HG03066 (cell line): ENCODE data around the gene IFNG-AS1.

ENCODE experiments used
- ATAC-seq: cut with Tn5 transposase; IDR thresholded peaks from one replicate; pipeline ENCODE4 v1.9.1; 2021; ENCODE audit warnings: low read depth; ENCODE audit not compliant: unreplicated experiment

The IFNG-AS1 gene

GRCh38 chr12:67991158-67991557 is 1.9 kb downstream of the IFNG-AS1 start:
- ATAC-seq, result peak; percentile 52

GRCh38 chr12:67993143-67993542 is 3.9 kb downstream of the IFNG-AS1 start:
- no peak for ATAC-seq

DNA sequence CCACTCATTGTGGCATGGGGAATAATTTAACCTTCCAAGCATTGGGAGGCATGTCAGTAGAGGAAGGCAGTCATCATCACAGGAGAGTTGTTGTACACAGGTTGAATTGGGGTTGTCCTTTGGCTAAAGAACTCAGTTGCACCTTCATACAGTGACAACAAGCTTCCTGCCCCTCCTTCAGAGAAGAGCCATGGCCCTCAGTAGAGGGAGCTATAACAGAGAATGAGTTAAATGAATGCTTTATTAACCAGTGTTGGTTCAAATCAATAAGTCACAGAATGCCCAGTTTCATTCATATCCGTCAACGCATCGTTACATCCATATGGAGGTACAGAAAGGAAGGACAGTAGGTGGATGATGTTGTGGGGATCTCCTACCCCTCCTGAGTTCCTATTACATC is 4.8 kb downstream of the IFNG-AS1 start:
- no peak for ATAC-seq

DNA sequence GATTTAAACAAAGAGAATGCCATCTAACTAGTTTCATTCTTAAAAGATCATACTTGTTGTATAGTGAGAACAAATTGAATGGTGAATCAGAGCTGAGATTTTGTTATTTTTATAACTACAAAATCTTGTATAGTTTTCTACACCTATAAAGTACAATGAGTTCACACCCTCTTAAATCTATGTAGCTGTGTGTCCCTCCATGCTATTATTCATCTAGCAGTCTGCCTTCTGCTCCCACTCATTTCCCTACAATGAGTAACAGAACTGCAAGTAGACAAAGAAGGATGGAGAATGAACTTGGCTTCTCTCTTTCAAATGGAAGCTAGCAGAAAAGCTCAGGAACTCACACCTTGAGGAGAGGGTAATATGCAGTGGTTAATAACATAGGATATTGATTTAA is 7.1 kb downstream of the IFNG-AS1 start:
- ATAC-seq, result no peak

GRCh38 chr12:67998379-67998778 is 9.1 kb downstream of the IFNG-AS1 start:
- ATAC-seq, result no peak

DNA sequence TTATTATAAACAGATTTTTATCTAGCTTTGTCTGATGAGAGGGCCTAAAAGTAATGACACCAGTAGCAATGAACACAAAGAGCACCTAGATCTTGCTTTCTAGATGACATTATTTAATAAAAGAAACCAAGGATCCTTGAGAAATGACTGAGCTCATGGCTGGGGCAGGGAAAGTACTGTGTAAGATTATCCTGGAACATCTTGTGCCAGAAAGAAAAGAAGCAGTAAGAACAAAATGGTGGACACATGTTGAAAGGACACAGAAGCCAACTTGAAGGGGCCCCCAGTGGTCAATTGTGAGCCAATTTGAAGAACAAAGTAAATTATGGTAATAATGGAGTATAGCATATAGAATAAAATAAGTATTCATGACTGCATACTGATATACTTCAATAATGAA is 10.0 kb downstream of the IFNG-AS1 start:
- ATAC-seq, result no peak

- no peak for ATAC-seq
Observed at GRCh38 chr12:68001486-68002466, 12.5 kb downstream of the IFNG-AS1 start.

- ATAC-seq, result no peak
Observed at GRCh38 chr12:68003777-68004176, 14.5 kb downstream of the IFNG-AS1 start.

GRCh38 chr12:68007033-68007432 is 17.8 kb downstream of the IFNG-AS1 start:
- ATAC-seq, result no peak

DNA sequence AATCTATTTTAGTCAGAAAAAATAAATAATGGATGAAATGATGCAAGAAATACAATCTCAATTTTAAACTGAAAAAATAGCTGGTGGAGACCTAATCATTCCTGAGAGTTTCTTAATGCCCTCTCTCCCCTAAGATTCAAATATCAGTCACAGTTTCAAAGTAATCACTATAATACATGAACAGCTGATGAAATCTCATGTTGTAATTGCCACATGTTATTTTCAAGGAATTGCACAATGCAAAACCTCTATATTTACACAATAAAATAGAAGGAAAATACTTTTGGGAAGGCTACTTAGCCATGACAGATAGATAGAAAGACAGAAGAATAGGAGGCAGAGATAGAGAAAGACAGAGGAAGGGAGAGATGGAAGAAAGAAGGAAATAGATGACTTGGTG is 18.2 kb downstream of the IFNG-AS1 start:
- no peak for ATAC-seq

DNA sequence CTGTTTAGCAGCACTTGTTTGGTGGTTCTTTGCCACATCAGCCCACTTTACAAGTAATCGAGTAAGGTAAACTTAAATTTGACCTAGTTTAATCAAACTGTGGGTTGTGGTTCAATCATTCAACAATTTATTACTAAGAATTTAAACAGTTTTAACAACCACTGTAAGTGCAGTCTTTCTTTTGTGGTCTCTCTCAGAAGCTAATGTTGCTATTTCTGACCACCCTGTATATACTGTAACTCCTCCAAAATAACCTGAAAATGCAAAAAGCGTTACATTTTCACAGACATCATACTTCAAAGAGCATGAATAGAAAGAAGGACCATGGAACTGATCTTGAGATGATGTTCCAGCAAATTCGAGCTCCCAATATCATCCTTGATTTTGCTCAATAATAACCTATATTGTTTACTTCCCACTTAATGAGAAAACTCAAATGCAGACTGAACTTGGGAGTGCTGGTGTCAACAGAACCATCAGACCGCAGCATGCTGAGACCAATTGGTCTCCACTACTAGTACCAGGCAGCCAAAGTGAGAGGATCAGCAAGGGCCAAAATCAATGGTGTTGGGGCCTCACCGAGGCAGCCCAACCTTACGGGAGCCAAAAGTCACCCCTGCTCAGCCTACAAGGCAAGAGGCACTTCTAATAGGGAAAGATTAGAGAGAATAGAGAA is 22.1 kb downstream of the IFNG-AS1 start:
- no peak for ATAC-seq

- ATAC-seq, result no peak
Observed at GRCh38 chr12:68011882-68012207, 22.6 kb downstream of the IFNG-AS1 start.

- peak; percentile 84 for ATAC-seq
Observed at GRCh38 chr12:68012712-68013111, 23.5 kb downstream of the IFNG-AS1 start.

DNA sequence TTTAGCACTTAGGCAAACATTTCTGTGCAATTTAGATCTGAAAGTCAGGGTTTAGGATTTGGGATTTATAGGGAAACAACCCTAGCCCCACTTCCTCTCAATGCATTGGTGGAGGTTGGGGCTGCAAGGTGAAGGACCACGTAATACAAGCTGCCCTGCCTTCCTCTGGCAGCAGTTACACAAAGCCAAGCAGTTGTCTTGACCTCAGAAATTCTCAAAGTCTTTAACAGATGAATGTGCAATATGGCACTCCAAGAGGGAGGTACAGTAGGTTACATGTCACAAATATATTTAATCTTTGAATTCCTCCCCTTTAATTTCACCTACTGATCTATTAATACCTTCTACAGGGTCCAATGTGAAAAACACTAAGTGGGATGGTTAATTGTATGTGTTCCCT is 23.9 kb downstream of the IFNG-AS1 start:
- ATAC-seq, result no peak

DNA sequence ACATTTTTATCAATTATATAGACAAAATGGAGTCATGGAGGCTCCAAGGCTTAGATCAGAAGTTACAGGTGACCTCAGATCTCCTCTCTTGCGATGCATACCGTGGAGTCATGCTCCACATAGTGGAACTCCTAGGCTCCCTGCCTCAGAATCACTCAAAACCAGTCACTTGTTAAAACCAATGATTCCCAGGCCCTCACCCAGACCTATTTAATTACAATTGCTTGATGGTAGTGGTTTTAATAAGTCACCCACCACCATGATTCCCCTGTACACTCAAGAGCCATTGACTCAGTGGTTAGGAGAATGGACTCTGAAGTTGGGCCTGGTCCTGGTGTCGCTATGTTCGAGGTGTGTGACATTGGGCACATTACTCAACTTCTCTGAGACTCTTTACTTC is 26.9 kb downstream of the IFNG-AS1 start:
- ATAC-seq, result no peak

- ATAC-seq, result no peak
Observed at GRCh38 chr12:68018315-68018714, 29.1 kb downstream of the IFNG-AS1 start.

DNA sequence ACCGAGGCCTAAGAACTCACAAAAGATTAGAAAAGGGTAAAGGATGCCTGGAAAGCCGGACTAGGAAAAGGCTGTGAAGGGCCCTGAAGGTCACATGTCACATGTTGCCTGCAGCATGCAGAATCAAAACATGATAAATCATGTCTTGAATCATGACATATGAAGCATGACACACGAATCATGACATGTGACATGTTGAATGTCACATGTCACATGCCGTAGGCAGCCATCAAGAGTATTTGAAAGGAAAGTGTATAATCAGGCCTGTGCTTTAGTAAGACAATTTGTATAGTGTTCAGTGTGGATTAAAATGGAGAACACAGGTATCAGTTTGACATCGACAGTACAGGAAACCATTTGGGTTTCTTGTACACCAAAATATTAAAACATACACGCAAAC is 30.8 kb downstream of the IFNG-AS1 start:
- no peak for ATAC-seq

GRCh38 chr12:68020699-68021098 is 31.5 kb downstream of the IFNG-AS1 start:
- ATAC-seq, result no peak

DNA sequence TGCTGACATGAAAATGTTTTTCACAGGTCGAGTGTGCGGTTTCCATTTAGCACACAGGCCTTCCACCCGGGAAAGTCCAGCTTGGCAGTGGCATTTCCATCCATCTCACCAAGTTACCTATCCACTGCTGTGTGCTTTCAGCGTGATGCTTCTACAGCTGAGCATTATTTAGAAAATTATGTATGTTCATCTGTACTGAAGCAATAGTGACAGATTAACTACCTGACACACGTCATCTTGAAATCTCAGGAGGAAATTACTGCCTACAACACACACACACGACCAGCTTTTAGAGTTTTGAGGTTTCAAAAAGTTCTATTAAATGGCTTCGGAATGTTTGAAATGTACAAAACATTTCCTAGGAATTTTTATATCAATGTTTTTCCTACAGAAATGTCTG is 39.4 kb downstream of the IFNG-AS1 start:
- no peak for ATAC-seq

- ATAC-seq, result no peak
Observed at GRCh38 chr12:68030248-68030647, 41.0 kb downstream of the IFNG-AS1 start.

- ATAC-seq, result no peak
Observed at GRCh38 chr12:68031174-68031573, 41.9 kb downstream of the IFNG-AS1 start.
